ENCODE measurements around the gene MYO1F.
A peak's percentile ranks its signal among the peaks of the same experiment; 100 is the strongest.

MYO1F gene

GRCh38 chr19:8505680-8506401 lies 71.4 kb downstream of the MYO1F start:
- DNase-seq (ENCODE audit: low spot score): peak; percentile 90
- peak; percentile 88 for TF ChIP-seq CTCF (IDR thresholded peaks at IDR 0.05; ENCODE audit: extremely low read depth, missing control alignments)

GRCh38 chr19:8504919-8505318 lies 72.3 kb downstream of the MYO1F start:
- DNase-seq (ENCODE audit: low spot score): no peak
- no peak for TF ChIP-seq CTCF (IDR thresholded peaks at IDR 0.05; ENCODE audit: extremely low read depth, missing control alignments)

DNA sequence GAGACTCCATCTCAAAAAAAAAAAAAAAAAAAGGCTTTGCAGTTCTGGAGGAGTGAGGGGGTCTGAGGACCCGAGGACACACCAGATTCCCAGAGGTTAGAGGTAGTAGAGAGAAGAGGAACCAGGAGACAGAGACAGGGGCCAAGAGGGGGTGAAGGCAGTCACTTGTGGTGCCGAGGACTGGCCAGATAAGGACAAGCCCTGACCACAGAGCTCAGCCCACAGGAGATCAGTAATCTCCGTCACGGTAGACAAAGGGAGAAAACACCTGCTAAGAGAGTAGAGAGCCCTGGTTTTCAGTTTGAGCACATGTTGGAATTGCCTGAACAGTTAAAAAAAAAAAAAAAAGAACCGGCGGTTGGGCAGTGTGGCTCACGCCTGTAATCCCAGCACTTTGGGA lies 73.1 kb downstream of the MYO1F start:
- DNase-seq (ENCODE audit: low spot score): no peak
- TF ChIP-seq CTCF (IDR thresholded peaks at IDR 0.05; ENCODE audit: extremely low read depth, missing control alignments): no peak

DNA sequence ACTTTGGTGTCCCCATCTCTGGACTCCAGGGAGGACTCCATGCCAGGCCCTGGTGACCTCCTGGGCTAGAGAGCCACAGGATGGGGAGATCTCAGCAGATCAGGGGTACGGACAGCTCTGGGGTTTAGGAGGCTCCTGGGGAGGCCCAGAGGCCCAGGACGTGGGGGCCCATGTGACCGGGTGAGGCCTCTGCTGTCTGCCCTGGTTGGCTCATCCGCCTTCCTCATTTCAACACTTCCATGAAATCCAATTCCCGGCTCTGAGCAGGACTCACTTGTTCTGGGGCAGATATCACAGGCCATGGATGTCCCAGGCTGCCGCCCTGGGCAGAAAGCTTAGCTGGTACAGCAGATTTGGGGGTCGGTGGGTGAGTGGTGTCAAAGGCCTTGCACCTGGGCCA lies 73.7 kb downstream of the MYO1F start:
- TF ChIP-seq CTCF (IDR thresholded peaks at IDR 0.05; ENCODE audit: extremely low read depth, missing control alignments): no peak
- no peak for DNase-seq (ENCODE audit: low spot score)

- TF ChIP-seq CTCF (IDR thresholded peaks at IDR 0.05; ENCODE audit: extremely low read depth, missing control alignments): no peak
- DNase-seq (ENCODE audit: low spot score): no peak
Measured at GRCh38 chr19:8501981-8502380, 75.3 kb downstream of the MYO1F start.

GRCh38 chr19:8501516-8501915 lies 75.7 kb downstream of the MYO1F start:
- no peak for DNase-seq (ENCODE audit: low spot score)
- no peak for TF ChIP-seq CTCF (IDR thresholded peaks at IDR 0.05; ENCODE audit: extremely low read depth, missing control alignments)

GRCh38 chr19:8500158-8500557 lies 77.1 kb downstream of the MYO1F start:
- no peak for TF ChIP-seq CTCF (IDR thresholded peaks at IDR 0.05; ENCODE audit: extremely low read depth, missing control alignments)
- no peak for DNase-seq (ENCODE audit: low spot score)

Measured in GM20000 (cell line).